Activated CD4-positive, alpha-beta memory T cell treated with anti-CD3 and anti-CD28 coated beads for 36 hours (primary cell): ENCODE measurements around the gene TAF5L. TPM values are rescaled to one million over a fixed set of nuclear protein-coding genes. Genes with fewer than 3 reads are reported as not detected.

ENCODE experiments used
- CTCF ChIA-PET: fragments of 350-600 bp; sonication (Branson Sonifier 250); formaldehyde crosslinking; loops from one replicate; lab custom pipeline; 2021; ENCODE audit warnings: antibody characterized with exemption, inconsistent platforms; lab: Charles Lee
- POLR2A ChIA-PET: fragments of 350-600 bp; sonication (Branson Sonifier 250); formaldehyde crosslinking; loops from one replicate; lab custom pipeline; 2021; ENCODE audit warnings: antibody characterized with exemption; lab: Charles Lee
- DNase-seq: peaks from one replicate; pipeline ENCODE4 v3.0.0-alpha.2; 2020
- H3K27ac Mint-ChIP-seq: one replicate; pipeline ENCODE4 v1.8.0; 2021; ENCODE audit warnings: mixed read lengths
- H3K27me3 Mint-ChIP-seq: one replicate; pipeline ENCODE4 v1.8.0; 2021; ENCODE audit warnings: mixed read lengths
- H3K36me3 Mint-ChIP-seq: one replicate; pipeline ENCODE4 v1.8.0; 2021; ENCODE audit warnings: mixed read lengths
- H3K4me1 Mint-ChIP-seq: one replicate; pipeline ENCODE4 v1.8.0; 2021; ENCODE audit warnings: low read depth, mixed read lengths
- H3K4me3 Mint-ChIP-seq: one replicate; pipeline ENCODE4 v1.8.0; 2021; ENCODE audit warnings: mild to moderate bottlenecking, mixed read lengths
- H3K9me3 Mint-ChIP-seq: one replicate; pipeline ENCODE4 v1.8.0; 2021; ENCODE audit warnings: mixed read lengths
- intact Hi-C: fragments of 100-400 bp; cut with micrococcal nuclease; formaldehyde crosslinking; loops from one replicate; pipeline ENCODE4 v1.15.1; 2023
- total RNA-seq, 2 experiments: library from RNA; stranded (reverse); gene quantifications; one replicate each; pipeline ENCODE4 v1.2.3, GENCODE V29; 2021

TAF5L gene
- 10 to 100 TPM; 14.1 to 17.8 TPM for total RNA-seq

- peak within 1 kb of the TSS; percentile 89 for H3K27ac Mint-ChIP-seq
- H3K4me3 Mint-ChIP-seq = peak within 1 kb of the TSS; percentile 99
- POLR2A ChIA-PET = interaction anchor here (0.7 to 1.5 kb wide), 3 partner anchors 23 to 118 kb away, joined by 3 to 7 read pairs (median 5); partner anchors contain the start of genes ABCB10 and NUP133
- peaks cover 65% of the 10 kb centered on the region for H3K4me1 Mint-ChIP-seq
- H3K9me3 Mint-ChIP-seq = no peaks in the 10 kb centered on the region
- peak; percentile 91 for DNase-seq
- intact Hi-C loops = loop anchor here (1.0 to 10.0 kb wide), 4 partner anchors 33 to 371 kb away; partner anchors contain the start of gene NUP133
- H3K27me3 Mint-ChIP-seq = no peaks in the 10 kb centered on the region
- H3K36me3 Mint-ChIP-seq = peaks cover 22% of the 10 kb centered on the region
- CTCF ChIA-PET = interaction anchor here (1.3 to 2.7 kb wide), 3 partner anchors 35 to 69 kb away, joined by 4 to 14 read pairs (median 5); partner anchors contain the start of gene ABCB10
Observed at GRCh38 chr1:229625915-229626831, at the start of gene TAF5L, which contains the start of gene URB2. Gene TAF5L, minus strand, starts transcription at chr1:229626122. Its CDS starts 11,640 bp downstream, at chr1:229614482. Gene URB2, plus strand, starts transcription at chr1:229626247. Its CDS starts 1,387 bp downstream, at chr1:229627634.

GRCh38 chr1:229675396-229675795 is 49.5 kb upstream of the TAF5L start:
- ChIA-PET CTCF (interaction anchor here (1.3 kb wide), 1 partner anchor 14 kb away, joined by 7 read pairs; no protein-coding TSS in a partner anchor), POLR2A (no interaction called here)

GRCh38 chr1:229674042-229674441 is 48.1 kb upstream of the TAF5L start:
- H3K36me3 Mint-ChIP-seq = peaks cover 2% of the 10 kb centered on the region
- no peak overlapping the region for H3K27ac Mint-ChIP-seq
- CTCF ChIA-PET = interaction anchor here (1.3 kb wide), 1 partner anchor 13 kb away, joined by 8 read pairs; no protein-coding TSS in a partner anchor
- intact Hi-C loops = no loop called here
- no peak overlapping the region for H3K4me3 Mint-ChIP-seq
- no peak for DNase-seq
- POLR2A ChIA-PET = no interaction called here
- peaks cover 4% of the 10 kb centered on the region for H3K4me1 Mint-ChIP-seq
- H3K27me3 Mint-ChIP-seq = no peaks in the 10 kb centered on the region
- H3K9me3 Mint-ChIP-seq = no peaks in the 10 kb centered on the region

More at GRCh38 chr1:229675396-229675795, 49.5 kb upstream of the TAF5L start:
- no peak for DNase-seq
- Mint-ChIP-seq H3K36me3 (no peaks in the 10 kb centered on the region), H3K9me3 (no peaks in the 10 kb centered on the region), H3K4me1 (peaks cover 4% of the 10 kb centered on the region), H3K27me3 (no peaks in the 10 kb centered on the region), H3K27ac (no peak overlapping the region), H3K4me3 (no peak overlapping the region)
- intact Hi-C loops = no loop called here

GRCh38 chr1:229672246-229672645 is 46.3 kb upstream of the TAF5L start:
- no peaks in the 10 kb centered on the region for H3K27me3 Mint-ChIP-seq
- no peak overlapping the region for H3K27ac Mint-ChIP-seq
- POLR2A ChIA-PET = no interaction called here
- H3K36me3 Mint-ChIP-seq = peaks cover 7% of the 10 kb centered on the region
- peaks cover 4% of the 10 kb centered on the region for H3K4me1 Mint-ChIP-seq
- no peak overlapping the region for H3K4me3 Mint-ChIP-seq
- DNase-seq = no peak
- CTCF ChIA-PET = no interaction called here
- intact Hi-C loops = no loop called here
- no peaks in the 10 kb centered on the region for H3K9me3 Mint-ChIP-seq

GRCh38 chr1:229671310-229671709 is 45.4 kb upstream of the TAF5L start:
- H3K4me1 Mint-ChIP-seq = peaks cover 4% of the 10 kb centered on the region
- ChIA-PET POLR2A (no interaction called here), CTCF (no interaction called here)
- no peak overlapping the region for H3K4me3 Mint-ChIP-seq
- intact Hi-C loops = no loop called here
- H3K9me3 Mint-ChIP-seq = no peaks in the 10 kb centered on the region
- DNase-seq = peak; percentile 18
- H3K27ac Mint-ChIP-seq = no peak overlapping the region
- H3K27me3 Mint-ChIP-seq = no peaks in the 10 kb centered on the region
- peaks cover 9% of the 10 kb centered on the region for H3K36me3 Mint-ChIP-seq

GRCh38 chr1:229669333-229669732 is 43.4 kb upstream of the TAF5L start:
- ChIA-PET POLR2A (no interaction called here), CTCF (no interaction called here)
- Mint-ChIP-seq H3K36me3 (peaks cover 9% of the 10 kb centered on the region), H3K9me3 (no peaks in the 10 kb centered on the region), H3K4me1 (peaks cover 4% of the 10 kb centered on the region), H3K27ac (no peak overlapping the region), H3K4me3 (no peak overlapping the region), H3K27me3 (no peaks in the 10 kb centered on the region)
- no peak for DNase-seq
- intact Hi-C loops = loop anchor here (10.0 kb wide), 2 partner anchors 185 to 405 kb away; no protein-coding TSS in a partner anchor

GRCh38 chr1:229666585-229666984 is 40.7 kb upstream of the TAF5L start:
- Mint-ChIP-seq H3K4me3 (no peak overlapping the region), H3K36me3 (peaks cover 10% of the 10 kb centered on the region), H3K4me1 (peaks cover 6% of the 10 kb centered on the region), H3K27ac (no peak overlapping the region), H3K27me3 (no peaks in the 10 kb centered on the region), H3K9me3 (no peaks in the 10 kb centered on the region)
- no peak for DNase-seq
- intact Hi-C loops = loop anchor here (10.0 kb wide), 2 partner anchors 188 to 408 kb away; no protein-coding TSS in a partner anchor
- POLR2A ChIA-PET = no interaction called here
- CTCF ChIA-PET = no interaction called here

GRCh38 chr1:229665912-229666558 is 40.1 kb upstream of the TAF5L start:
- no peak for DNase-seq
- Mint-ChIP-seq H3K27me3 (no peaks in the 10 kb centered on the region), H3K27ac (no peak overlapping the region), H3K4me3 (no peak overlapping the region), H3K9me3 (no peaks in the 10 kb centered on the region), H3K4me1 (peaks cover 6% of the 10 kb centered on the region), H3K36me3 (peaks cover 15% of the 10 kb centered on the region)
- POLR2A ChIA-PET = no interaction called here
- intact Hi-C loops = loop anchor here (2.0 to 10.0 kb wide), 5 partner anchors 27 to 543 kb away; no protein-coding TSS in a partner anchor
- CTCF ChIA-PET = no interaction called here

GRCh38 chr1:229664133-229664689 is 38.3 kb upstream of the TAF5L start:
- H3K36me3 Mint-ChIP-seq = peaks cover 23% of the 10 kb centered on the region
- ChIA-PET CTCF (no interaction called here), POLR2A (interaction anchor here (0.6 kb wide), 1 partner anchor 646 kb away, joined by 4 read pairs; no protein-coding TSS in a partner anchor)
- peaks cover 6% of the 10 kb centered on the region for H3K4me1 Mint-ChIP-seq
- no peak overlapping the region for H3K27ac Mint-ChIP-seq
- no peaks in the 10 kb centered on the region for H3K27me3 Mint-ChIP-seq
- intact Hi-C loops = loop anchor here (1.0 to 10.0 kb wide), 7 partner anchors 29 to 545 kb away; no protein-coding TSS in a partner anchor
- DNase-seq = peak; percentile 95
- no peaks in the 10 kb centered on the region for H3K9me3 Mint-ChIP-seq
- H3K4me3 Mint-ChIP-seq = no peak overlapping the region

- Mint-ChIP-seq H3K4me1 (peaks cover 19% of the 10 kb centered on the region), H3K4me3 (no peak overlapping the region), H3K27me3 (no peaks in the 10 kb centered on the region), H3K27ac (no peak overlapping the region), H3K36me3 (peaks cover 22% of the 10 kb centered on the region), H3K9me3 (no peaks in the 10 kb centered on the region)
- intact Hi-C loops = loop anchor here (1.0 to 10.0 kb wide), 4 partner anchors 193 to 648 kb away; no protein-coding TSS in a partner anchor
- POLR2A ChIA-PET = no interaction called here
- no peak for DNase-seq
- CTCF ChIA-PET = interaction anchor here (0.8 to 2.6 kb wide), 23 partner anchors 10 to 666 kb away, joined by 3 to 23 read pairs (median 5); no protein-coding TSS in a partner anchor
Observed at GRCh38 chr1:229661897-229662296, 36.0 kb upstream of the TAF5L start.
